GM23248 (cell line): ENCODE data around the gene CCDC187. TPM values are rescaled to one million over a fixed set of nuclear protein-coding genes. Genes with fewer than 3 reads are reported as not detected.
"Not testable (repeated sequence)": the region's sequence is repeated elsewhere in the genome, so short reads cannot be mapped to it uniquely, and the experiment has no call there.

Source experiments
- DNase-seq: peaks from one replicate; pipeline ENCODE4 v3.0.0-alpha.2; 2015
- H2AFZ ChIP-seq: fragments of 200-600 bp; sonication (generic); 2 replicates; pipeline ENCODE4 v1.6.1; 2016; ENCODE audit warnings: antibody characterized with exemption
- H3F3A ChIP-seq: fragments of 200-600 bp; sonication (generic); 2 replicates; pipeline ENCODE4 v1.6.1; 2016; ENCODE audit warnings: mild to moderate bottlenecking, antibody characterized with exemption, mixed run types; ENCODE audit not compliant: insufficient read depth
- H3K27ac ChIP-seq: fragments of 200-600 bp; sonication (generic); 2 replicates; pipeline ENCODE4 v1.5.1; 2016; ENCODE audit warnings: mild to moderate bottlenecking
- H3K27me3 ChIP-seq: fragments of 200-600 bp; sonication (generic); replicated peaks from 2 replicates; pipeline ENCODE4 v1.6.1; 2016; ENCODE audit warnings: mild to moderate bottlenecking; ENCODE audit not compliant: insufficient read depth
- H3K36me3 ChIP-seq: fragments of 200-600 bp; sonication (generic); 2 replicates; pipeline ENCODE4 v1.6.1; 2016; ENCODE audit warnings: low read depth, mild to moderate bottlenecking
- H3K4me1 ChIP-seq: fragments of 200-600 bp; sonication (generic); 2 replicates; pipeline ENCODE4 v1.6.1; 2016; ENCODE audit warnings: mild to moderate bottlenecking; ENCODE audit not compliant: insufficient read depth
- H3K4me2 ChIP-seq: fragments of 200-600 bp; sonication (generic); one replicate; pipeline ENCODE4 v1.6.1; 2016; ENCODE audit warnings: mild to moderate bottlenecking; ENCODE audit not compliant: unreplicated experiment
- H3K4me3 ChIP-seq: fragments of 200-600 bp; sonication (generic); 2 replicates; pipeline ENCODE4 v1.5.1; 2016; ENCODE audit warnings: mild to moderate bottlenecking
- H3K79me2 ChIP-seq: fragments of 200-600 bp; sonication (generic); 2 replicates; pipeline ENCODE4 v1.6.1; 2016; ENCODE audit warnings: mild to moderate bottlenecking; ENCODE audit not compliant: insufficient read depth
- H3K9ac ChIP-seq: fragments of 200-600 bp; sonication (generic); 2 replicates; pipeline ENCODE4 v1.6.1; 2016; ENCODE audit warnings: mild to moderate bottlenecking
- H3K9me2 ChIP-seq: fragments of 200-600 bp; sonication (generic); 2 replicates; pipeline ENCODE4 v1.6.1; 2016; ENCODE audit warnings: mixed run types, mild to moderate bottlenecking, moderate library complexity; ENCODE audit not compliant: insufficient read depth
- H3K9me3 ChIP-seq: fragments of 200-600 bp; sonication (generic); one replicate; pipeline ENCODE4 v1.6.1; 2017; ENCODE audit warnings: low read depth
- H4K20me1 ChIP-seq: fragments of 200-600 bp; sonication (generic); 2 replicates; pipeline ENCODE4 v1.6.0; 2016; ENCODE audit not compliant: insufficient read depth
- EZH2 ChIP-seq: fragments of 200-600 bp; sonication (generic); IDR thresholded peaks from 2 replicates; pipeline ENCODE4 v1.6.1; 2018; ENCODE audit warnings: antibody characterized with exemption, mild to moderate bottlenecking; ENCODE audit not compliant: insufficient read depth, poor library complexity, severe bottlenecking
- EZH2phosphoT487 ChIP-seq: fragments of 200-600 bp; sonication (generic); IDR thresholded peaks from 2 replicates; pipeline ENCODE4 v1.6.1; 2018; ENCODE audit warnings: antibody characterized with exemption, moderate library complexity, mild to moderate bottlenecking, low read depth; ENCODE audit not compliant: insufficient read depth
- WGBS, 2 experiments: methylation state at CpG; one replicate each; pipeline ENCODE4 v1.1.6; 2015 to 2017; ENCODE audit warnings: low lambda C conversion rate in 2 of 2, low coverage in 1 of 2; ENCODE audit errors: missing lambda C conversion rate in 2 of 2; 5-methylcytosine and 5-hydroxymethylcytosine counted together
- in situ Hi-C: fragments of 300-500 bp; cut with MboI; formaldehyde crosslinking; loops from 2 replicates; pipeline ENCODE4 v1.15.0; 2020
- polyA plus RNA-seq: library from polyadenylated mRNA; unstranded; fragments of >200 nt; fragmentation: Nextera tagmentation; extraction: Ambion mirVana; gene quantifications from 2 replicates; pipeline ENCODE4 v1.2.1, GENCODE V29; 2016
- total RNA-seq: library from RNA; depleted of rRNA; stranded (reverse); fragments of >200 nt; shearing (Covaris generic); gene quantifications from 2 replicates; pipeline ENCODE4 v1.2.3, GENCODE V29; 2014

CCDC187 gene
- total and polyA plus RNA-seq, 2 experiments from 2014 or later = not detected

GRCh38 chr9:136267261-136268111 lies 36.4 kb downstream of the CCDC187 start:
- Histone ChIP-seq H3K79me2 (no peaks in the 10 kb centered on the region), H4K20me1 (no peaks in the 10 kb centered on the region), H3K4me1 (no peaks in the 10 kb centered on the region), H3K4me3 (peak overlapping the region; percentile 73), H3K4me2 (peak overlapping the region; percentile 80), H3K36me3 (no peaks in the 10 kb centered on the region), H3K9me3 (no peaks in the 10 kb centered on the region), H3K27me3 (peaks cover 4% of the 10 kb centered on the region), H2AFZ (peak overlapping the region; percentile 81), H3K9me2 (no peaks in the 10 kb centered on the region), H3K27ac (no peak overlapping the region), H3K9ac (peak overlapping the region; percentile 73), H3F3A (no peaks in the 10 kb centered on the region)
- in situ Hi-C loops = no loop called here
- peak; percentile 94 for DNase-seq
- TF ChIP-seq EZH2 (no peak), EZH2phosphoT487 (no peak)
- WGBS, 2 experiments = 14 to 30% methylated on average over 21 to 60 of the region's 60 CpGs

- H3K27ac ChIP-seq, H4K20me1 ChIP-seq, H3K9me2 ChIP-seq, H3K4me1 ChIP-seq, in situ Hi-C loops, H3K4me2 ChIP-seq, DNase-seq, H3K9me3 ChIP-seq, H3K79me2 ChIP-seq, H3F3A ChIP-seq, H3K4me3 ChIP-seq, H3K9ac ChIP-seq, H3K36me3 ChIP-seq, H3K27me3 ChIP-seq: not testable (repeated sequence)
- WGBS, 2 experiments = 88% methylated on average over 17 to 18 of the region's 18 CpGs
- peak overlapping the region; percentile 72 for H2AFZ ChIP-seq
These were observed 37.3 kb downstream of the CCDC187 start for GRCh38 chr9:136266641-136267040.

GRCh38 chr9:136265561-136266355 lies 38.1 kb downstream of the CCDC187 start:
- TF ChIP-seq EZH2phosphoT487 = no peak
- no peak overlapping the region for H2AFZ ChIP-seq
- H3K9me2 ChIP-seq = no peaks in the 10 kb centered on the region
- H3K36me3 ChIP-seq = no peaks in the 10 kb centered on the region
- no peaks in the 10 kb centered on the region for H3F3A ChIP-seq
- H3K9ac ChIP-seq = no peak overlapping the region
- no peaks in the 10 kb centered on the region for H3K4me1 ChIP-seq
- no peak overlapping the region for H3K27ac ChIP-seq
- 73% methylated on average over 16 to 17 of the region's 17 CpGs for WGBS, 2 experiments
- H3K79me2 ChIP-seq = no peaks in the 10 kb centered on the region
- no peak for DNase-seq
- H3K4me3 ChIP-seq = no peak overlapping the region
- peaks cover 4% of the 10 kb centered on the region for H3K27me3 ChIP-seq
- H3K4me2 ChIP-seq = no peak overlapping the region
- no peaks in the 10 kb centered on the region for H3K9me3 ChIP-seq
- no peaks in the 10 kb centered on the region for H4K20me1 ChIP-seq
- in situ Hi-C loops = no loop called here

GRCh38 chr9:136264441-136265405 lies 39.2 kb downstream of the CCDC187 start:
- TF ChIP-seq EZH2 = no peak
- no peak for TF ChIP-seq EZH2phosphoT487
- in situ Hi-C loops = no loop called here
- Histone ChIP-seq H3K27ac (no peak overlapping the region), H3K4me3 (no peak overlapping the region), H3K79me2 (no peaks in the 10 kb centered on the region), H3K9me3 (no peaks in the 10 kb centered on the region), H2AFZ (no peak overlapping the region), H3K9me2 (no peaks in the 10 kb centered on the region), H3K36me3 (no peaks in the 10 kb centered on the region), H3K27me3 (peaks cover 3% of the 10 kb centered on the region), H3K9ac (no peak overlapping the region), H4K20me1 (no peaks in the 10 kb centered on the region), H3K4me1 (no peaks in the 10 kb centered on the region), H3K4me2 (no peak overlapping the region), H3F3A (no peaks in the 10 kb centered on the region)
- 58 to 62% methylated on average over 18 to 24 of the region's 24 CpGs for WGBS, 2 experiments
- DNase-seq = no peak
